IPS-18c (cell line): ENCODE data around the gene MGMT.

Source experiments
- H3K4me3 ChIP-seq: 2 replicates; pipeline ENCODE4 v1.7.0; 2013; ENCODE audit warnings: low read depth, mild to moderate bottlenecking, low read length, moderate library complexity; ENCODE audit not compliant: insufficient read depth
- H3K9me3 ChIP-seq: one replicate; pipeline ENCODE4 v1.6.1; 2013; ENCODE audit warnings: mild to moderate bottlenecking, low read length, moderate library complexity; ENCODE audit not compliant: control insufficient read depth, insufficient read depth

MGMT gene

DNA sequence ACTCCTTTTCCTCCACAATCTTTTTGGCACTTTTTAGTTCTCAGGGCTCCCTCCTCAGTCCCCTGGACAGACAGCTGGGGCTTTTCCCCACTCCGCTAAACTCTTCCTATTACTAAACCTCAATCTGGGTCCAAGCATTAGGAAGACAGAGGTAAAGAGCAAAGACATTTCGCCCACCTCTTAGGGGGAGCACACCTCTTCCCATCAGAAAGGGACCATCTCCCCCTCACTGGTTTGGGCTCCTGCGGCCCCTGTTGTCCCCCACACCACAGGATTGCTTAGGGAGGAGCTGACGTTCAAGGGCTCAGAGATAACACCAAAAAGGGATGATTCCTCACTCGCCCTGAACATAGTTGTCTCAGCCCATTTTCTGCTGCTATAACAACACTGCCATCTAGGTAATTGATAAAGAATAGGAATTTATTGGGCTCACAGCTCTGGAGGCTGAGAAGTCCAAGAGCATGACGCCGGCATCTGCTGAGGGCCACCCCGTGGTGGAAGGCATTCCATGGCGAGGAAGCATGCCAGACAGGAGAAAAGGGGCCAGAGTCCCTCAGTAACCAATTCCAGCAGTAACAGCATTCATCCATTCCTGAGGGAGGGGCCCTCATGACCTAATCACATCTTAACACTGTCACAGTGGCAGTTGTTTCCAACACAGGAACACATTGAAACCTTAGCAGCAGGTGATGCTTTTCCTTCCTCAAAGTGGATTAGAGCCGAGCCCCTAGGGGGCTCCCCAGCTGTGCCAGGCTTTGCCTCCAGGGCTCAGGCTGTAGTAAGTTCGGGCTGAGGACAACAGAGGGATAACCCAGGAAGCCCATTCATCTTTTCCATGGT lies 287.4 kb downstream of the MGMT start:
- no peak overlapping the region; the same call in 1 of the 2 replicates for H3K4me3 ChIP-seq
- peaks cover 10% of the 10 kb centered on the region for H3K9me3 ChIP-seq

DNA sequence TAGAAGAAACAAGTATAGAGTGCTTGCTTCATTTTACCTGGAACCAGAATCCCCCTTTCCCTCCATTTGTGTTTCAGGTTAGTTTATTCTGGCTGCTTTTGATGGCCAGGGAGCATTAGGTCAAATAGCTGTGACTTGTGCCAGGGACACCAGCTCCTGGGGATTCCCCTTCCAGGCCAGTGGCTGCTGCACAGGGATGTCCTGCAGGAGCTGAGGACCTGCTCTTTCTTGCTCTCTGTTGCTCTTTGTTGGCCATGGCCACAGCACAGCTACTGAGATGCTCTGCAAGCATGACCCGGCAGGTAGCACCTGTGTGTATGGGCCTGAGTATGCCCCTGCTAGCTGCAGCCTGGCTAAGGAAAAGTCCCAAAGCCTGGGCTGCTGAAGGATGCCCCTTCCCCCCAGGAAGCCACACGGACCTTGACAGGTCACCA lies 288.1 kb downstream of the MGMT start:
- H3K4me3 ChIP-seq = no peak overlapping the region; the same call in 1 of the 2 replicates
- H3K9me3 ChIP-seq = peaks cover 10% of the 10 kb centered on the region

DNA sequence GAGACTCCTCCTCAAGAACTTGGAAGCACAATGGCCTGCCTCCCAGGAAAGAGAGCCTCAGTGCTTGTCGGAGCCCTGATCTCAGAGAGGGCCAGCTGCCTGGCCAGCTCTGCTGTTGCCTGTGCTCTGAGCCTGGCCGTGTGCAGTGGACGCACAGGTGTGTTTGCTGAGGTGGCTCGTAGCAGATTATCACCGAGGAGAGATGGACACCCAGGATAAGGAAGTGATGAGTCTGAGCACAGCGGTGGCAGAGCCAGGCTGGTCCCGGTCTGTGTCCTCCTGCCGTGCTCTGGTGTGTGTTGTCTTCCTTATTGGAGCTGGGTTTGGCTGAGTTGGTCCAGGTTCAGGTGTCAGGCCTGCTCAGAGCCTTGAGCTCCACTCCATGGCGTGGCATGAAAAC lies 288.6 kb downstream of the MGMT start:
- Histone ChIP-seq H3K9me3 (peaks cover 10% of the 10 kb centered on the region), H3K4me3 (no peak overlapping the region)

DNA sequence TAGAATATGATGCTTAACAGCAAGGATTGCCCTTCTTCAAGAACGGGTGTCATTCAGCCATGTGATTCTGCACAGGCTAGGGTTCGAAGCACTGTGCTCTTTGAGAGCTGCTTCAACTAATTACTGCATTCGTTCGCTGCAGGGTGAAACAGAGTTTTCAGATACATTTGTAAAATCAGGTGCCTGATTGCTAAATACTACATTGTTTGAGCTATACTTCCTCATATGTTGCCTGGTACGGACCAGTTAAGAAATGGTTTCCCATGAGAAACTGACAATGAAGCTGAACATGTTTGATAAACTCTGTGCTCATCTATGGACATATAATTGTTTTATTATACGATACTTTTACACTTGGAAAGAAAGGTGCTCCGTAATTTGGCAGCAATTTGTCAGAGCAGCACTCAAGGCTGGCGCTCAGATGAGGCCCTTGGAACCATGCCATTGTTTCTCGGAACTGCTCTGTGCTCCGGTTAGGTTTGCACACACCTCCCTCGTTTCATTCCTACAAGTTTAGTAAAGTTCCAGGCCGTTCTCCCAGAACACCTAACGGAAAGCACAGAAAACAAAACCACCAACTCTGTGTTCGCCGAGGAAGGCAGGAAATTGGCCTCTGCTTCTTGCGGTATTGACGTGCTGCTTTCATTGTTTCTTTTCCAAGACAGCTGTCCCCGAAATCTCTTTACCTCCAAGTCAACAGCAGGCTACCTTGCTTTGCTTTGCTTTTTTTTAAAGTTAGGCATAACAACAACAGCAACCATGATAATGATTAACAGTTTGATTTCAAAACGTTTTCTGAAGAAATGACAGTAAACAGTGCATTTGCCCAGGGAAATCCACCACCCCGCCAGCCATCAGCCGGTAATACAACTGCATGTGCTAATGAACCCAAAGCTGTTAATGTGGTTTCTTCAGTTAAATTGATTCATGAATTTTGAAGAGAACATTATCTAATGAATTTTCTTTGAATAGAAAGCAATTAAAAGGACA lies 290.2 kb downstream of the MGMT start:
- Histone ChIP-seq H3K9me3 (peaks cover 10% of the 10 kb centered on the region), H3K4me3 (no peak overlapping the region)

- peaks cover 10% of the 10 kb centered on the region for H3K9me3 ChIP-seq
- H3K4me3 ChIP-seq = no peak overlapping the region
Measured at GRCh38 chr10:129758207-129759021, 291.4 kb downstream of the MGMT start.

GRCh38 chr10:129759214-129760002 lies 292.4 kb downstream of the MGMT start:
- H3K4me3 ChIP-seq = no peak overlapping the region
- H3K9me3 ChIP-seq = peaks cover 5% of the 10 kb centered on the region

GRCh38 chr10:129760003-129760315 lies 292.9 kb downstream of the MGMT start:
- H3K4me3 ChIP-seq = no peak overlapping the region
- H3K9me3 ChIP-seq = no peaks in the 10 kb centered on the region

- Histone ChIP-seq H3K4me3 (no peak overlapping the region), H3K9me3 (no peaks in the 10 kb centered on the region)
Measured at GRCh38 chr10:129760416-129760815, 293.4 kb downstream of the MGMT start.

DNA sequence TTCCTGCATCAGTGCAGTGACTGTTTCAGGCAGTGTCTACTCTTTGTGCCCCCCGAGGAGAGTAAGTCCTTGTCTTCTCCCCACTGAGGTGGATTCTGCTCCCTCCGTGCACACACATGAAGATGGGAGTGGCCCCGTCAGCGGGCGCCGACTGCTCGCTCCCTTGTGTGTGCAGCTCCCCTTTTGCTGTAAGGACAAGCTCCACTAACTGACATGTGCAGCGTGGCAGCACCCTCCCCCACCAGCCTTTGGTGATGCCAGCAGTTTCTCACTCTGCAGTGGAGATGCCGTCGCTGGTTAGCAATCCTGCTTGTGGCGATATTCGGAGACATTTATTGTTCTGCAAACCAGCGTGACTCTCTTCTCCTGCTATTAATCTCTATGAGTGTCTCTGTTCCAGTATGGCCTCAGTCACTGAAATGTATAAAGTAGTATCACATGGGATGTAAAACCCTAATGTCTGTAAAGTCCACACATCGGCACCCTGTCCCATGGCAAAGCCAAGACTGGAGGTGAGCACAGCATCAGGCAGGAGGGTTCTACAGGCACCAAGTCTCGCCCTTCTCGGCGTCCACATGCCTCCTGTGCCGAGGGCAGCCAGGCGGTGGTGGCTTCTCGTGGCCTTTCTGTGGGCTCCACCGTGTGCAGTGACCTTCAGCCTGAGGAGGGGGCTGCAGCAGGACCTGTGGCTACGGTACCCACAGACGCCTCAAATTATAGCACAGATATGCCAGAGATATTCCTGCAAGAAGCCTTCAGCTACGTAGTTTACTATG lies 294.3 kb downstream of the MGMT start:
- Histone ChIP-seq H3K4me3 (no peak overlapping the region), H3K9me3 (no peaks in the 10 kb centered on the region)

- H3K9me3 ChIP-seq = no peaks in the 10 kb centered on the region
- H3K4me3 ChIP-seq = no peak overlapping the region
Measured at GRCh38 chr10:129761981-129762956, 295.2 kb downstream of the MGMT start.

GRCh38 chr10:129764011-129764900 lies 297.2 kb downstream of the MGMT start:
- Histone ChIP-seq H3K4me3 (no peak overlapping the region), H3K9me3 (no peaks in the 10 kb centered on the region)

GRCh38 chr10:129764901-129765663 lies 298.0 kb downstream of the MGMT start:
- no peak overlapping the region for H3K4me3 ChIP-seq
- H3K9me3 ChIP-seq = no peaks in the 10 kb centered on the region

DNA sequence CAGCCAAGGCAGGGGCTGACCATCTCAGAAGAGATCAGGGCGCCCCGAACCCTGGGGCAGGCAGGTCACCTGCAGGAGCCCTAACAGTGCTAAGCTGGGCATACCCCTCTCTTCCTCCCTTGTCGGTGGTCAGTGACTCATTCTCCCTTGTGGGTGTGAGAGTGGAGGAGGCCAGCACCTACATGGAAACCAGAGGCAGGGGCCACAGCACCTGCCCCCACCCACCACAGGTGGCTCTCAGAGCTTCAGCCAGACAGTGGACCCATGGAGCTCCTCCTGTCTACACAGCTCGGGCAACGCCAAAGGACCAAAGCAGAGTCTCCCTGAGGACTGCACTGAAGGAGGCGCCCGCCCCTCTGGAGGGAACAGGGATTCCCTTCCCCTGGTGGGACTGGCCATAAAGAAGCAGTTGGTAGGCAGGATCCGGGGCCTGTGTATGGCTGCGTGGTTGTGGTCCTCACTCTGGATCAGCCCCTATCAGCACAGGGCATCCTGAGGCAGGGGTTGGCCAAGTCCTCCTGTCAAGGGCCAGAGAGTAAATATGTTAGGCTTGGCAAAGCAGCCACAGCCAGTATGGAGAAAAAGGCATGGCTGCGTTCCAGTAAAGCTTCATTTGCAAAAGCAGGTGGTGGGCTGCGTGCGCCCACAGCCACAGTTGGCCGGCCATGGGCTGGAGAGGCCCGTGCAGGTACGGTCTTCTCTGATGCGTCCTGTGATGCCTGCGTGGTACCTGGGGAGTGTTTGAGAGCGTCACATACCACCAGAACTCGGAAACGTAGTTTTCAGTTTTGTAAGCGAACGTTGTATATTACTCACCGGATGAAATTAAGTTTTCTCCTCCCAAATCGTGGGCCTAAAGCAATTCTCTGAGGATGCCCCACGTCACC lies 298.9 kb downstream of the MGMT start:
- Histone ChIP-seq H3K4me3 (no peak overlapping the region), H3K9me3 (no peaks in the 10 kb centered on the region)
